Caco-2 (cell line): ENCODE measurements around the gene PTMS. TPM values are rescaled to one million over a fixed set of nuclear protein-coding genes. Genes with fewer than 3 reads are reported as not detected.
A peak's percentile ranks its signal among the peaks of the same experiment; 100 is the strongest.

ENCODE experiments used
- BruUV-seq: library from RNA; stranded (reverse); fragments of 400-500 nt; replicated peaks from 2 replicates; lab custom pipeline; 2021; lab: Mats Ljungman, UMichigan
- CTCF ChIA-PET: fragments of 300-600 bp; sonication (Branson Sonifier 250); formaldehyde crosslinking; loops from one replicate; lab custom pipeline; 2022; ENCODE audit warnings: antibody characterized with exemption; lab: Charles Lee
- POLR2A ChIA-PET: fragments of 300-600 bp; sonication (Branson Sonifier 250); formaldehyde crosslinking; loops from one replicate; lab custom pipeline; 2022; ENCODE audit warnings: antibody characterized with exemption; lab: Charles Lee
- DNase-seq, 2 experiments: peaks; one replicate each; pipeline versions ENCODE4 v3.0.0 to v3.0.0-alpha.2; 2020 to 2022
- H3K27me3 ChIP-seq: replicated peaks from 2 replicates; pipeline ENCODE4 v1.6.0; 2011; ENCODE audit warnings: low read length; ENCODE audit not compliant: control insufficient read depth, insufficient read depth
- H3K36me3 ChIP-seq: 2 replicates; pipeline ENCODE4 v1.5.1; 2011; ENCODE audit warnings: low read length; ENCODE audit not compliant: control insufficient read depth, insufficient read depth
- H3K4me1 ChIP-seq: fragments of 250-450 bp; sonication (Bioruptor Pico); 2 replicates; pipeline ENCODE4 v1.5.1; 2020; ENCODE audit warnings: mild to moderate bottlenecking
- H3K4me3 ChIP-seq: 2 replicates; pipeline ENCODE4 v1.5.1; 2011; ENCODE audit warnings: low read depth, mild to moderate bottlenecking, control low read depth, low read length
- H3K9me3 ChIP-seq: fragments of 250-450 bp; sonication (Bioruptor Pico); 2 replicates; pipeline ENCODE4 v1.5.1; 2020; ENCODE audit warnings: mild to moderate bottlenecking, moderate library complexity
- H3K27ac Mint-ChIP-seq: one replicate; pipeline ENCODE4 v1.8.0; 2022; ENCODE audit warnings: mixed read lengths; ENCODE audit not compliant: unreplicated experiment
- H3K27me3 Mint-ChIP-seq: one replicate; pipeline ENCODE4 v1.8.0; 2022; ENCODE audit warnings: mixed read lengths; ENCODE audit not compliant: insufficient read depth, unreplicated experiment
- H3K36me3 Mint-ChIP-seq: one replicate; pipeline ENCODE4 v1.8.0; 2022; ENCODE audit warnings: mild to moderate bottlenecking, mixed read lengths; ENCODE audit not compliant: insufficient read depth, unreplicated experiment
- H3K4me1 Mint-ChIP-seq: one replicate; pipeline ENCODE4 v1.8.0; 2022; ENCODE audit warnings: low read depth, mixed read lengths; ENCODE audit not compliant: unreplicated experiment
- H3K4me3 Mint-ChIP-seq: one replicate; pipeline ENCODE4 v1.8.0; 2022; ENCODE audit warnings: mild to moderate bottlenecking, moderate library complexity, mixed read lengths; ENCODE audit not compliant: unreplicated experiment
- H3K9me3 Mint-ChIP-seq: one replicate; pipeline ENCODE4 v1.8.0; 2022; ENCODE audit warnings: mixed read lengths; ENCODE audit not compliant: unreplicated experiment
- intact Hi-C: fragments of 100-400 bp; cut with micrococcal nuclease; formaldehyde crosslinking; loops from one replicate; pipeline ENCODE4 v1.10.0; 2022; ENCODE audit not compliant: unreplicated experiment
- total RNA-seq: library from RNA; stranded (reverse); gene quantifications from 2 replicates; pipeline ENCODE4 v1.2.3, GENCODE V29; 2022
- TF ChIP-seq, protein P1 (sequence below), 2 experiments: fragments of 200-600 bp in 1 of 2; IDR thresholded peaks; 1 replicate in 1 of 2; 2 replicates in 1 of 2; pipeline versions ENCODE4 v1.5.1 to v1.8.0; 2011 to 2022; ENCODE audit warnings: antibody characterized with exemption in 1 of 2, control low read depth in 1 of 2, inconsistent platforms in 1 of 2, low read depth in 1 of 2, low read length in 1 of 2, mild to moderate bottlenecking in 1 of 2, moderate library complexity in 1 of 2; ENCODE audit not compliant: insufficient read depth in 1 of 2, severe bottlenecking in 1 of 2, unreplicated experiment in 1 of 2

PTMS gene
- total RNA-seq, 1 experiment from 2014 or later: 285 TPM

DNA sequence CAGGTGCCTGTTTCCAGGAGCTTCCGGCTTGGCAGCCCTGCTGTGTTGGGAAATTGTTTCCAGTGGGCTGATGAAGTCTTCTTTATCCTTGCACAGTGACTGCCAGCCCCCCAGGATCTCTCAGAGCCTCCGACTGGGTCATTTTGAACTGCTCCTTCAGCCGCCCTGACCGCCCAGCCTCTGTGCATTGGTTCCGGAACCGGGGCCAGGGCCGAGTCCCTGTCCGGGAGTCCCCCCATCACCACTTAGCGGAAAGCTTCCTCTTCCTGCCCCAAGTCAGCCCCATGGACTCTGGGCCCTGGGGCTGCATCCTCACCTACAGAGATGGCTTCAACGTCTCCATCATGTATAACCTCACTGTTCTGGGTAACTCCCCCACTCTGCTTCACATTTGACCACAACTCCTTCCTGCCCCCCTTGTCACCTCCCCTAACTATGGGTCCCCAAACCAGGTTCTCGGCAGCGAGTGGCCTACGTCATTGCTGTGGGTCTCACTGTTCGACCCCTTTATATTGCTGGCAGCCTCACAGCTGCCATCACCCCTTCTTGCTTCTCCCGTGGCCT is 8.4 kb downstream of the PTMS start:
- H3K4me1 ChIP-seq: peaks cover 26% of the 10 kb centered on the region
- Mint-ChIP-seq H3K9me3 (no peaks in the 10 kb centered on the region), H3K4me3 (no peak overlapping the region), H3K27me3 (no peaks in the 10 kb centered on the region), H3K36me3 (no peaks in the 10 kb centered on the region), H3K27ac (peak overlapping the region; percentile 5), H3K4me1 (peaks cover 47% of the 10 kb centered on the region)
- CTCF ChIA-PET: interaction anchor here (1.8 to 2.2 kb wide), 2 partner anchors 8 to 21 kb away, joined by 9 to 10 read pairs; partner anchors contain the start of genes MLF2 and PTMS
- POLR2A ChIA-PET: interaction anchor here (1.4 kb wide), 1 partner anchor 8 kb away, joined by 8 read pairs; the partner anchor contains the start of gene PTMS
- intact Hi-C loops: loop anchor here (5.0 kb wide), 2 partner anchors 52 to 207 kb away; partner anchors contain the start of genes COPS7A and NOP2
- no peak for DNase-seq
- no TSS peak for BruUV-seq
- TF ChIP-seq, protein P1, sequence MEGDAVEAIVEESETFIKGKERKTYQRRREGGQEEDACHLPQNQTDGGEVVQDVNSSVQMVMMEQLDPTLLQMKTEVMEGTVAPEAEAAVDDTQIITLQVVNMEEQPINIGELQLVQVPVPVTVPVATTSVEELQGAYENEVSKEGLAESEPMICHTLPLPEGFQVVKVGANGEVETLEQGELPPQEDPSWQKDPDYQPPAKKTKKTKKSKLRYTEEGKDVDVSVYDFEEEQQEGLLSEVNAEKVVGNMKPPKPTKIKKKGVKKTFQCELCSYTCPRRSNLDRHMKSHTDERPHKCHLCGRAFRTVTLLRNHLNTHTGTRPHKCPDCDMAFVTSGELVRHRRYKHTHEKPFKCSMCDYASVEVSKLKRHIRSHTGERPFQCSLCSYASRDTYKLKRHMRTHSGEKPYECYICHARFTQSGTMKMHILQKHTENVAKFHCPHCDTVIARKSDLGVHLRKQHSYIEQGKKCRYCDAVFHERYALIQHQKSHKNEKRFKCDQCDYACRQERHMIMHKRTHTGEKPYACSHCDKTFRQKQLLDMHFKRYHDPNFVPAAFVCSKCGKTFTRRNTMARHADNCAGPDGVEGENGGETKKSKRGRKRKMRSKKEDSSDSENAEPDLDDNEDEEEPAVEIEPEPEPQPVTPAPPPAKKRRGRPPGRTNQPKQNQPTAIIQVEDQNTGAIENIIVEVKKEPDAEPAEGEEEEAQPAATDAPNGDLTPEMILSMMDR (IDR thresholded peaks at IDR 0.05; ENCODE audit: insufficient read depth in 1 of 2, low read depth in 1 of 2, low read length in 1 of 2, severe bottlenecking in 1 of 2, unreplicated experiment in 1 of 2): no peak
- H3K36me3 ChIP-seq: peaks cover 10% of the 10 kb centered on the region; the same call in 1 of the 2 replicates
- no peaks in the 10 kb centered on the region for H3K27me3 ChIP-seq
- no peak overlapping the region for H3K4me3 ChIP-seq
- no peaks in the 10 kb centered on the region for H3K9me3 ChIP-seq

DNA sequence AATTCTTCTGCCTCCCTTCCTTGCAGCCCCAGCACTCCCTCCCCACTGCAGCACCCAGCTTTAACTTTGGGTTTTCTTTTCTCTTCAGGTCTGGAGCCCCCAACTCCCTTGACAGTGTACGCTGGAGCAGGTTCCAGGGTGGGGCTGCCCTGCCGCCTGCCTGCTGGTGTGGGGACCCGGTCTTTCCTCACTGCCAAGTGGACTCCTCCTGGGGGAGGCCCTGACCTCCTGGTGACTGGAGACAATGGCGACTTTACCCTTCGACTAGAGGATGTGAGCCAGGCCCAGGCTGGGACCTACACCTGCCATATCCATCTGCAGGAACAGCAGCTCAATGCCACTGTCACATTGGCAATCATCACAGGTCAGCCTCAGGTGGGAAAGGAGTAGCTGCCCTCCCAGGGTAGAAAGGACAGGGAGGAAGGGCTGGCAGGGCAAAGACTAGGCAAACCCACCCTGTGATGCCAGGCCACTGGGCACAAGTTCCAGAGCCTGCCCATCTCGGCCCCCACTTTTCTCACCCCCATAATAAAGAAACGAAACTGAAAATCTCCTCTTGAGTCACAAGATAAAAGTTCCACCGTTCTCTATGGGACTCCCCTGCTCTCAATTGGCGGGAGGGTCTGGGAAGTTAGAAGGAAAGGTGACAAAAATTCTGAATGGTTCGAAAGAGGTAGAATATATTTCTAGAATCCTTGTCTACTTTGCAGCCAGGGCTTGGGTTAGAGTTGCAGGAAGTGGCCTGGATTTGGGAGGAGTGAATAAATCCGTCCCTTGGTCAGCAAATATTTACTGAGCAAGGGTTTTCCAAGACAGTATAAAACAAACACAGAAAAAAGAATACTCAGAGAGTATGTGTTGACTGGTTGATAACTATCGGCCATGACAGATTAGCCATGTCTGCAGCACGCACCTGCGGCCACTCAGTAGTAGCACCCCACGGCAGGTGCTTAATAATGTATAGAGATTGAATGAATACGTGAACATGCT is 9.3 kb downstream of the PTMS start:
- Histone ChIP-seq H3K4me3 (no peak overlapping the region), H3K27me3 (no peaks in the 10 kb centered on the region), H3K9me3 (no peaks in the 10 kb centered on the region), H3K36me3 (peaks cover 9% of the 10 kb centered on the region; the same call in 1 of the 2 replicates), H3K4me1 (peaks cover 31% of the 10 kb centered on the region)
- H3K4me3 Mint-ChIP-seq: peak overlapping the region; percentile 0
- no TSS peak for BruUV-seq
- CTCF ChIA-PET: interaction anchor here (1.8 to 2.2 kb wide), 2 partner anchors 9 to 22 kb away, joined by 9 to 10 read pairs; partner anchors contain the start of genes MLF2 and PTMS
- H3K4me1 Mint-ChIP-seq: peaks cover 49% of the 10 kb centered on the region
- no peaks in the 10 kb centered on the region for H3K36me3 Mint-ChIP-seq
- H3K9me3 Mint-ChIP-seq: no peaks in the 10 kb centered on the region
- TF ChIP-seq, protein P1 (IDR thresholded peaks at IDR 0.05; ENCODE audit: insufficient read depth in 1 of 2, low read depth in 1 of 2, low read length in 1 of 2, severe bottlenecking in 1 of 2, unreplicated experiment in 1 of 2): no peak
- H3K27me3 Mint-ChIP-seq: no peaks in the 10 kb centered on the region
- intact Hi-C loops: loop anchor here (5.0 kb wide), 2 partner anchors 53 to 208 kb away; partner anchors contain the start of genes COPS7A and NOP2
- POLR2A ChIA-PET: interaction anchor here (1.4 kb wide), 1 partner anchor 9 kb away, joined by 8 read pairs; the partner anchor contains the start of gene PTMS
- peak overlapping the region; percentile 5 for H3K27ac Mint-ChIP-seq
- peak in 1 of 2 experiments; percentile 39 for DNase-seq
